Stimulated activated CD8-positive, alpha-beta memory T cell treated with anti-CD3 and anti-CD28 coated beads, Interleukin-12 subunit alpha, Interleukin-12 subunit beta, amount 100 ng/mL, for 24 hours (primary cell): ENCODE measurements around the gene SPON1.
"Not testable (repeated sequence)": the region's sequence is repeated elsewhere in the genome, so short reads cannot be mapped to it uniquely, and the experiment has no call there.

Experiments used
- DNase-seq: peaks from one replicate; pipeline ENCODE4 v3.0.0-alpha.2; 2020; ENCODE audit errors: extremely low read depth

SPON1 gene

GRCh38 chr11:14124886-14125285 lies 162.4 kb downstream of the SPON1 start:
- DNase-seq: no peak

GRCh38 chr11:14125529-14125928 lies 163.0 kb downstream of the SPON1 start:
- DNase-seq: no peak

DNA sequence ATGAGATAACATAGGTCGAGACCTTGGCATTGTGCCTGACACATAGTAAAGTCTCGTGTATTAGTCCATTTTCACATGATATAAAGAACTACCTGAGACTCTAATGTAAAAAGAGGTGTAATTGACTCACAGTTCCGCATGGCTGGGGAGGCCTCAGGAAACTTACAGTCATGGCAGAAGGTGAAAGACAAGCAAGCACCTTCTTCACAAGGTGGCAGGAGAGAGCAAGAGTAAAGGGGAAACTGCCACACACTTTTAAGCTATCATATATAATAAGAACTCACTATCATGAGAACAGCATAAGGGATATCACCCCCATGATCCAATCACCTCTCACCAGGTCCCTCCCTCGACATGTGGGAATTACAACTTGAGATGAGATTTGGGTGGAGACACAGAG lies 165.2 kb downstream of the SPON1 start:
- no peak for DNase-seq

GRCh38 chr11:14132312-14132711 lies 169.8 kb downstream of the SPON1 start:
- DNase-seq: no peak

DNA sequence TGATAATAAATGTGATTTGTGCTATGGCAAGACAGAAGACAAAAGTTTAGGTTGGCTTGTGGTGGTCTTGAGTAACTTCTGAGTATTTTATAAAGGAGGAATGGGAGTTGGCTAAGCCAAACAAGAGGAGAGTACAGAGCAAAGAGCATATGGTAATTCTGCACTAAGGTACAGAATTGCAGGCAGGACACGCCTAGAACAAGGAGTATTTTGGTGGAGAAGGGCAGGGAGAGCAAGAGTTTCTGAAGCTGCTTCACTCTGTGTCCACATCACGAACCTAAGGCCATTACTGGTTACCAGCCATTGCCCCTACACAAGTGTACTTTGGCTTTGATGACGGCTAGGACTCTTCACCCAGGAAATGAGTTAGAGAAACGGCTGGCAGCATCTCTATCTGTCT lies 170.9 kb downstream of the SPON1 start:
- no peak for DNase-seq

DNA sequence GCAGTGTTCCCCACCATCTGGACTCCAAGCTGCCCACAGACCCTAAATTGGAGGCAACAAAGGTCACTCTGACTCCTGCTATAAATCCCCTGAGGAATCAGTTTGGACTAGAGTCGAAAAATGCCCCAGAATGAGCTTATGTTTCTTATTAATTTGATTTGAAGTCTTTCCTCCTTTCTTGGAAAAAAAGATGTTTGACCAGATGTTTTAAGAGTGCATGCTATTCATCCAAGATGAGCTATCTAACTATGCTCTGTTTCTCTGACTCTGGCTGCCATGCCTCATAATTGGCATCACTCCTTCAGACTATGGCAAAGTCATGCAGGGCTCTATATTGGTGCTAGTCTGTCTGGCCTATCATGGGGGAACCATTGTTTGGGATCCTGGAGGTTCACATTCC lies 174.0 kb downstream of the SPON1 start:
- no peak for DNase-seq

DNA sequence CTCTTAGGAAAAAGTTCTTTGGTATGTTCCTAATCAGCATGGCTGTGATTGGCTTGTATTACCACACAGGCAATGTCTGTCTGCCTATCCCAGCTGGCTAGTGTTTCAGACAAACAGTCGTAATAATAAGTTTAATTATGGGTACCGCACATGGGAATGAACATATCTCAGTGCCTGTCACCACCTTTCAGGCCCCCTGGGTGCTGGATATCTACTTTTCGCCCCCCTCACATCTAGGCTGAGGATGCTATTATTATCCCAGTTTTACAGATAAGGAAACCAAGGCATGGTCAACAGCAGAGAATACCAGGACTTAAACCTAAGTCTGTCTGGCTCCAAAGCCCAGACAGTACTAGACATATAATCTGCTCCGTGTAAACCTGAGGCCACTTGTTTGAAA lies 174.8 kb downstream of the SPON1 start:
- no peak for DNase-seq

GRCh38 chr11:14140991-14141390 lies 178.5 kb downstream of the SPON1 start:
- no peak for DNase-seq

DNA sequence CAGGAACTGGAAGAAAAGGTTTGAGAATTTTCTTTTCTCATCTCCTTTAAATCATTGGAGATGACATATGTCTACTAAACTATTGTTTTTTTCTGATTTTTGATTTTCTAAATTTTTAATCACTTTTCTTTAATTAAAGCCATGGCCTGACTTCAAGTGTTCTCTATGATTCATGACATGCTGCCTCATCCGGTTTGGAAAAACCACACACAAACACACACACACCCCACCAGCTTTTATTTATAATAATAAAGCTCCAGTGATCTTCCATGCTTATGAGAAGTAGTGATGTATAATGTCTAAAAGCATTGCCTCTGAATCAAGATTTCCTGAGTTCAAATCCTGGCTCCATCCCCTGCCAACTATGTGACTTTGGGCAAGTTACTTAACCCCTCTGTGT lies 179.2 kb downstream of the SPON1 start:
- no peak for DNase-seq

DNA sequence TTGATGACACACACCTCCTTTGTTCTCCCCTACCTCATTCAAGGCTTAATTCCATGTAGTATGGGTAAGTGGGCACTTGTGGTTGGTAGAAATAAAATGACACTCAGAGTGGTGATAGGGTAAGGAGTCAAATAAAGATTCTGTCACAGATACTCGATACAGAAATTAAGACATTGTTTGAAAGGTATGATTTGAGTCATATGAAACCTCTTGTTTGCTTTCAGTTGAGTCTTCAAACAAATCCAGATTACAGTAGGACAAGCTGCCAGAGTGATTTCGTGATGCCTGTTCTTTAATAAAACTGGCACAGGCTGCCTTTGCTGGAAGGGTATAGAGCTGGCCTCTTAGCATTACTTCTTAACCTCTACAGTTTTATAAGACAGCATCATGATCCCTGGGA lies 182.4 kb downstream of the SPON1 start:
- no peak for DNase-seq

- DNase-seq: no peak
Observed at GRCh38 chr11:14148653-14149273, 186.2 kb downstream of the SPON1 start.

DNA sequence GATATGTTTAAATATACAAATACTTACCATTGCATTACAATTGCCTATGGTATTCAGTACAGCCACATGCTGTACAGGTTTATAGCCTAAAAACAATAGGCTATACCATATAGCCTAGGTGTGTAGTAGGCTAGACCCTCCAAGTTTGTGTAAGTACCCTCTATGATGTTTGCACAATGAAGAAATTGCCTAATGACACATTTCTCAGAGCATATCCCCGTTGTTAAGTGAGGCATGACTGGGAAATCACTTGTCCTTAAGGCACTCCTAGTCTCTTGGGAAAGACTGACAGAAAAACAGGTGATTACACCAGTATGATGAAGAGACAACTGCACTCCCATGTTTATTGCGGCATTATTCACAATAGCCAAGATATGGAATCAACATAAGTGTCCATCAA lies 187.2 kb downstream of the SPON1 start:
- no peak for DNase-seq

DNA sequence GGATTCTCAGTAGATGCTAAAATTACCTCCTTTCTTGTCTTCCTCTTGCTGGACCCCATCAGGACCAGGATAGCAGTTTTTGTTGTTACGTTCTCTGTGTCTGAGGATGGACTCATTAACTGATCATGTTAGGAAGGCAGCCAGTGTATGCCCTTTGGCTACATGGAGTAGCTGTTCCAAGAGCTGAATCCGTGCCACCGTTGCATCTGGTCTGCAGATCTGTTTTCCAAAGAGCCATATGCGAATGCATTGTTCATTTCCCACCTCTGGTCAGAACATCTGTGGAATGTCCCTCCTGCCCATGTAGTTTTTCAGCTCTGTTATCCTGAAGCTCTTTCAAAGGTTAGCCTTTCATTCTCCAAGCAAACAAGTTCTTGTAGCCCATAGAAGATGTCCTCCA lies 188.4 kb downstream of the SPON1 start:
- DNase-seq: no peak

- not testable (repeated sequence) for DNase-seq
Observed at GRCh38 chr11:14154103-14154502, 191.6 kb downstream of the SPON1 start.

- no peak for DNase-seq
Observed at GRCh38 chr11:14158393-14158792, 195.9 kb downstream of the SPON1 start.

GRCh38 chr11:14163576-14163975 lies 201.1 kb downstream of the SPON1 start:
- no peak for DNase-seq

DNA sequence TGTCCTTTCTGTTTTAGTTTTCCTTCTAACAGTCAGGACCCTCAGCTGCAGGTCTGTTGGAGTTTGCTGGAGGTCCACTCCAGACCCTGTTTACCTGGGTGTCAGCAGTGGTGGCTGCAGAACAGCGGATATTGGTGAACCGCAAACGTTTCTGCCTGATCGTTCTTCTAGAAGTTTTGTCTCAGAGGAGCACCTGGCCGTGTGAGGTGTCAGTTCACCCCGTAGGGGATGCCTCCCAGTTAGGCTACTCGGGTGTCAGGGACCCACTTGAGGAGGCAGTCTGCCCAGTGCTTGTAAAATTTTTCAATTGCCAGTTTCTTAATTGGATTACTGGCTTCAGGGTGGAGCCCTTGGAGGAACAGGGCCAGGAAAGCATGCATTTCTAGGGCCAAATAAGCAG lies 211.2 kb downstream of the SPON1 start:
- DNase-seq: not testable (repeated sequence)

- DNase-seq: no peak
Observed at GRCh38 chr11:14179116-14179820, 216.7 kb downstream of the SPON1 start.

- DNase-seq: no peak
Observed at GRCh38 chr11:14181121-14181520, 218.6 kb downstream of the SPON1 start.

GRCh38 chr11:14182833-14183364 lies 220.4 kb downstream of the SPON1 start:
- no peak for DNase-seq

DNA sequence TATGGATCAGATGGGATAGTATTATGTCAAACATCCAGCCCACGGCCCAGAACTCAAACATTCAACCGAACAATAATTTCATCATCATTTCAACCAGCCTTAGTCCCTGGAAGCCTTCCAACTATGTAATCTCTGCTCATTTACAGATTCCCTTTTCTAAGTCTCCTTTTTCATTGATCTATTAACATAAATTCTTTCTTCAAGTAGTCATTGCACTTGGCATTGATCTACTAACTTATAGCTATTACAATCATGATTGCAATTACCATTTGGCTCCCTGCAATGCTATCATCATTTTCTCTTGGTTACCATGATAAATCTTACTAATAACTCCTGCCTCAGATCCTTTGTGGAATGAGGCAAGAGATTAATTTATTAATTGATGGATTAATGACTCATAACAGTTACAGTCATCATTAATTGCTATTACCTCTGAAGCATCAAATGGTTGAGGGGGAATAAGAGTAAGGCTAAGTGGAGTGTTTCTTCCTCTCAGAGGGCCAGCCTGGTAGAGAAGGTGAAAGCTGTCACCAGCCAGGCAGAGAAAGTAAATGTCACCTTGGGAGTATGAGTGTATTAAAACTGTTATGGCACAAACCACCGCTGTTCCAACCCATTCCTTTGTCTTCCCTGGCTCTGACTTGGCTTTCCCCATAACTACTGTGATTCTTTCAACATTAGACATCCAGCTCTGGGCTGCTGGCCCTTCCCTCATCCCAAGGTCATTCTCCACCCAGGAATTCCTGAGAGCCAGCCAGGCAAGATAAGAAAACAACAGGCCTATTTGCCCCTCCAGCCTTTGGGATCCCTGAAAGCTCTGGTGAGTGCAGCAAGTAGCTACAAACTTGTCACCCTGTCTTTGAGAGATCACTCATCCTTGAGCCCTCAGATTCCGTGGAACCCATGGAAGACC lies 221.8 kb downstream of the SPON1 start:
- DNase-seq: no peak

DNA sequence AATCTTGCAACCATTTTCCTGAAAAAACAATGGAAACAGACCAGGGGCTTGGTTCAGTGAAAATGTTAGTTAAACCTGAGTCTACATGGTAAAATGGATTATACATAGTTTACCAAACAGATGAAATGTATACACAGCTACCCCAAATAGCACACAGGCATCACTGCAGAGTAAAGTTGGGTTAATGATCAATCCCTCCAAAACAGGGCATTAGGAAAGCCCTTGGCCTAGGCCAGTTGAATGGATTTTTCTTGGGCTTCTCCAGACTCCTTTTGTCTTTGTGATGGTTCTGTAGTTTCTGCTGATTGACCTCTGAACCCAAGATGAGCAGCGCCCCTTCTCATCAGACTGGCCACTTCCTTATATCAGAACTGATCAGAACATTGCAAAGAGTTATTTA lies 222.9 kb downstream of the SPON1 start:
- no peak for DNase-seq
